H1 (cell line): ENCODE data around the gene RSPO3. TPM values are rescaled to one million over a fixed set of nuclear protein-coding genes. Genes with fewer than 3 reads are reported as not detected.

Experiments used
- CTCF ChIA-PET: fragments of 300-600 bp; sonication (Branson Sonifier 250); formaldehyde crosslinking; loops from one replicate; lab custom pipeline; 2021; ENCODE audit not compliant: partially characterized antibody; lab: Charles Lee
- POLR2A ChIA-PET: fragments of 300-600 bp; sonication (Branson Sonifier 250); formaldehyde crosslinking; loops from one replicate; lab custom pipeline; 2021; ENCODE audit warnings: inconsistent platforms; ENCODE audit not compliant: partially characterized antibody; lab: Charles Lee
- DNase-seq, 2 experiments: peaks; one replicate each; pipeline versions ENCODE4 v3.0.0 to v3.0.0-alpha.2; 2010 to 2022; ENCODE audit warnings: low spot score in 2 of 2, low read depth in 1 of 2, mixed read lengths in 1 of 2
- FAIRE-seq: peaks from 2 replicates; lab custom pipeline; 2011; peaks lifted over from hg19 to GRCh38; lab: Jason Lieb, UNC
- H2AFZ ChIP-seq: 2 replicates; pipeline ENCODE4 v1.8.1; 2012; ENCODE audit warnings: low read length, inconsistent platforms
- H2AK5ac ChIP-seq: 2 replicates; pipeline ENCODE4 v1.6.1; 2013; ENCODE audit warnings: low read depth, low read length
- H2BK120ac ChIP-seq: replicated peaks from 2 replicates; pipeline ENCODE3; 2013; ENCODE audit warnings: low read depth, low read length, inconsistent platforms
- H2BK12ac ChIP-seq: 2 replicates; pipeline ENCODE4 v1.6.1; 2013; ENCODE audit warnings: low read depth, low read length
- H2BK15ac ChIP-seq: 2 replicates; pipeline ENCODE4 v1.6.1; 2013; ENCODE audit warnings: low read length
- H2BK20ac ChIP-seq: 2 replicates; pipeline ENCODE4 v1.6.1; 2013; ENCODE audit warnings: low read length
- H2BK5ac ChIP-seq: 2 replicates; pipeline ENCODE4 v1.6.1; 2013; ENCODE audit warnings: low read depth, low read length
- H3K14ac ChIP-seq: 2 replicates; pipeline ENCODE4 v1.6.1; 2013; ENCODE audit warnings: inconsistent platforms; ENCODE audit not compliant: insufficient read length
- H3K18ac ChIP-seq: 2 replicates; pipeline ENCODE4 v1.6.1; 2013; ENCODE audit warnings: low read length; ENCODE audit errors: extremely low read depth
- H3K23ac ChIP-seq: 2 replicates; pipeline ENCODE4 v1.6.1; 2013; ENCODE audit warnings: inconsistent platforms; ENCODE audit not compliant: insufficient read length
- H3K23me2 ChIP-seq: 2 replicates; pipeline ENCODE4 v1.6.1; 2013; ENCODE audit warnings: low read depth, low read length
- H3K27ac ChIP-seq: 2 replicates; pipeline ENCODE4 v1.6.1; 2011; ENCODE audit warnings: low read depth, low read length, inconsistent platforms
- H3K27me3 ChIP-seq, 4 experiments: replicated peaks in 1 of 4; 1 replicate in 1 of 4; 2 replicates in 3 of 4; pipeline versions ENCODE4 v1.6.1 to v1.8.1; 2011 to 2013; ENCODE audit warnings: low read length in 3 of 4, mild to moderate bottlenecking in 3 of 4, inconsistent platforms in 2 of 4, mixed read lengths in 2 of 4, moderate library complexity in 1 of 4; ENCODE audit not compliant: control insufficient read depth in 3 of 4, insufficient read depth in 3 of 4; ENCODE audit errors: extremely low read depth in 1 of 4
- H3K36me3 ChIP-seq, 4 experiments: 2 replicates each; pipeline versions ENCODE4 v1.6.1 to v1.8.1; 2011 to 2013; ENCODE audit warnings: mild to moderate bottlenecking in 4 of 4, low read length in 3 of 4, moderate library complexity in 2 of 4, control low read depth in 1 of 4, inconsistent platforms in 1 of 4; ENCODE audit not compliant: insufficient read depth in 4 of 4, control insufficient read depth in 2 of 4
- H3K4ac ChIP-seq: replicated peaks from 2 replicates; pipeline ENCODE3; 2013; ENCODE audit warnings: low read length, low read depth, mixed read lengths, inconsistent platforms; ENCODE audit not compliant: insufficient read length
- H3K4me1 ChIP-seq, 4 experiments: replicated peaks in 1 of 4; 1 replicate in 1 of 4; 2 replicates in 3 of 4; pipeline versions ENCODE4 v1.6.1 to v1.8.1; 2011 to 2013; ENCODE audit warnings: low read length in 3 of 4, inconsistent platforms in 2 of 4, mixed read lengths in 1 of 4; ENCODE audit not compliant: insufficient read depth in 4 of 4, control insufficient read depth in 3 of 4
- H3K4me2 ChIP-seq, 2 experiments: 2 replicates each; pipeline versions ENCODE4 v1.6.1 to v1.8.1; 2011 to 2013; ENCODE audit warnings: low read depth in 2 of 2, low read length in 2 of 2, control low read depth in 1 of 2, inconsistent platforms in 1 of 2, mild to moderate bottlenecking in 1 of 2; ENCODE audit not compliant: insufficient read depth in 1 of 2
- H3K4me3 ChIP-seq, 4 experiments: fragments of 200-600, 300-600 bp in 1 of 4; sonication (generic), shearing (Covaris generic), sonication (Bioruptor Twin) in 1 of 4; 2 replicates each; pipeline versions ENCODE4 v1.5.1 to v1.8.1; 2011 to 2016; ENCODE audit warnings: low read length in 4 of 4, low read depth in 3 of 4, control low read depth in 2 of 4, inconsistent platforms in 2 of 4, mild to moderate bottlenecking in 2 of 4, mixed read lengths in 1 of 4, moderate library complexity in 1 of 4; ENCODE audit not compliant: insufficient read depth in 2 of 4; ENCODE audit errors: extremely low read depth in 1 of 4
- H3K56ac ChIP-seq: replicated peaks from 2 replicates; pipeline ENCODE3; 2013; ENCODE audit warnings: low read depth, mild to moderate bottlenecking, mixed read lengths, low read length, inconsistent platforms; ENCODE audit not compliant: insufficient read length
- H3K79me1 ChIP-seq: 2 replicates; pipeline ENCODE4 v1.6.1; 2013; ENCODE audit warnings: low read depth, low read length, control low read depth
- H3K79me2 ChIP-seq, 2 experiments: 2 replicates each; pipeline versions ENCODE4 v1.6.1 to v1.8.1; 2012 to 2013; ENCODE audit warnings: low read length in 2 of 2, mild to moderate bottlenecking in 2 of 2, inconsistent platforms in 1 of 2; ENCODE audit not compliant: insufficient read depth in 2 of 2, control insufficient read depth in 1 of 2
- H3K9ac ChIP-seq, 4 experiments: replicated peaks in 1 of 4; 1 replicate in 1 of 4; 2 replicates in 3 of 4; pipeline versions ENCODE4 v1.6.1 to v1.8.1; 2011 to 2013; ENCODE audit warnings: low read depth in 3 of 4, low read length in 3 of 4, control low read depth in 2 of 4, mild to moderate bottlenecking in 2 of 4, moderate library complexity in 2 of 4, inconsistent platforms in 1 of 4; ENCODE audit errors: extremely low read depth in 1 of 4
- H3K9me3 ChIP-seq, 2 experiments: 2 replicates each; pipeline versions ENCODE4 v1.6.1 to v1.8.1; 2012 to 2013; ENCODE audit warnings: mild to moderate bottlenecking in 2 of 2, moderate library complexity in 2 of 2, control low read depth in 1 of 2, inconsistent platforms in 1 of 2, low read depth in 1 of 2, low read length in 1 of 2, mixed read lengths in 1 of 2; ENCODE audit not compliant: insufficient read depth in 2 of 2
- H4K20me1 ChIP-seq, 2 experiments: replicated peaks in 1 of 2; 2 replicates each; pipeline versions ENCODE3 to v1.8.1; 2011 to 2013; ENCODE audit warnings: inconsistent platforms in 2 of 2, low read length in 2 of 2, mild to moderate bottlenecking in 1 of 2; ENCODE audit not compliant: insufficient read depth in 2 of 2, control insufficient read depth in 1 of 2
- H4K5ac ChIP-seq: 2 replicates; pipeline ENCODE4 v1.6.1; 2013; ENCODE audit warnings: low read length, low read depth, mixed read lengths, inconsistent platforms; ENCODE audit not compliant: insufficient read length
- H4K8ac ChIP-seq: 2 replicates; pipeline ENCODE4 v1.8.0; 2013; ENCODE audit warnings: mild to moderate bottlenecking, moderate library complexity, low read length, inconsistent platforms; ENCODE audit not compliant: insufficient read depth; ENCODE audit errors: extremely low read depth
- H4K91ac ChIP-seq: replicated peaks from 2 replicates; pipeline ENCODE3; 2013; ENCODE audit warnings: low read length, mixed read lengths, inconsistent platforms; ENCODE audit not compliant: insufficient read length
- ATF3 ChIP-seq: IDR thresholded peaks from 2 replicates; pipeline ENCODE4 v1.6.1; 2011; ENCODE audit warnings: low read depth, mild to moderate bottlenecking, low read length; ENCODE audit not compliant: insufficient read depth
- BCL11A ChIP-seq, 2 experiments: IDR thresholded peaks; one replicate each; pipeline ENCODE4 v1.6.1; 2011; ENCODE audit warnings: low read depth in 2 of 2, low read length in 2 of 2, mild to moderate bottlenecking in 2 of 2
- GABPA ChIP-seq: IDR thresholded peaks from 2 replicates; pipeline ENCODE4 v1.6.1; 2011; ENCODE audit warnings: mild to moderate bottlenecking, low read length, moderate library complexity, borderline replicate concordance; ENCODE audit not compliant: insufficient read depth
- HDAC6 ChIP-seq: IDR thresholded peaks from one replicate; pipeline ENCODE4 v1.7.1; 2012; ENCODE audit warnings: low read depth, mild to moderate bottlenecking, inconsistent platforms, low read length, moderate library complexity
- JUN ChIP-seq: IDR thresholded peaks from 2 replicates; pipeline ENCODE4 v1.6.1; 2011; ENCODE audit warnings: low read depth, mild to moderate bottlenecking, improper control_type of control experiment, low read length
- KDM4A ChIP-seq: IDR thresholded peaks from one replicate; pipeline ENCODE4 v1.7.1; 2012; ENCODE audit warnings: low read depth, mild to moderate bottlenecking, moderate library complexity, low read length, inconsistent platforms; ENCODE audit not compliant: severe bottlenecking
- RFX5 ChIP-seq: IDR thresholded peaks from 2 replicates; pipeline ENCODE4 v1.6.1; 2011; ENCODE audit warnings: low read depth, low read length, improper control_type of control experiment, borderline replicate concordance
- SAP30 ChIP-seq: fragments of 300-600 bp; sonication (generic); IDR thresholded peaks from 2 replicates; pipeline ENCODE4 v1.7.1; 2012; ENCODE audit warnings: low read length, moderate library complexity, mild to moderate bottlenecking, inconsistent platforms; ENCODE audit not compliant: insufficient read depth, insufficient replicate concordance
- SIRT6 ChIP-seq: IDR thresholded peaks from one replicate; pipeline ENCODE4 v1.7.1; 2012; ENCODE audit warnings: low read length, inconsistent platforms
- WGBS, 2 experiments: shearing (Covaris generic) in 1 of 2; methylation state at CpG; one replicate each; pipeline versions ENCODE4 v1.1.6 to v1.1.7; 2013 to 2015; ENCODE audit warnings: low lambda C conversion rate in 2 of 2, mixed read lengths in 2 of 2, inconsistent platforms in 1 of 2, low coverage in 1 of 2, missing lambda C conversion rate in 1 of 2; ENCODE audit not compliant: insufficient replicate concordance in 2 of 2, insufficient coverage in 1 of 2, insufficient read length in 1 of 2; ENCODE audit errors: extremely low coverage in 1 of 2, missing lambda C conversion rate in 1 of 2; 5-methylcytosine and 5-hydroxymethylcytosine counted together
- polyA plus RNA-seq, 7 experiments: library from polyadenylated mRNA; depleted of rRNA in 3 of 7; stranded (reverse) in 5 of 7; unstranded in 2 of 7; fragments of >200 nt in 5 of 7; fragments of 200-250 nt in 2 of 7; gene quantifications; 1 replicate in 5 of 7; 2 replicates in 1 of 7; 4 replicates in 1 of 7; pipeline versions ENCODE4 v1.2.1 to v1.2.3, GENCODE V29; 2011 to 2013; ENCODE audit warnings: missing spikeins in 2 of 7, mixed read lengths in 2 of 7
- total RNA-seq: library from RNA; stranded (reverse); fragmentation: NEBNext Ultra II Directional; extraction: Animal tissue kit (Norgen Biotek cat#: 25700); gene quantifications from 2 replicates; pipeline ENCODE4 v1.2.1, GENCODE V29; 2021

Gene RSPO3
- total and polyA plus RNA-seq, 2 of the 8 experiments (the other 6 are each of a cell fraction or from before 2014, with no cell fraction given) = not detected

GRCh38 chr6:127078669-127079068, 39.8 kb upstream of the RSPO3 start:
- no peaks in the 10 kb centered on the region for H3K9me3 ChIP-seq
- peaks cover 0 to 3% (median 0%) of the 10 kb centered on the region in 4 experiments; a peak in 1 of 7 replicates for H3K4me1 ChIP-seq
- no peaks in the 10 kb centered on the region for H3K79me2 ChIP-seq
- H2BK15ac ChIP-seq = no peak overlapping the region
- no peaks in the 10 kb centered on the region for H3K23me2 ChIP-seq
- H3K27ac ChIP-seq = no peak overlapping the region
- H3K18ac ChIP-seq = no peak overlapping the region
- no peak overlapping the region for H3K9ac ChIP-seq
- no peak overlapping the region for H4K5ac ChIP-seq
- no peak for DNase-seq
- H4K20me1 ChIP-seq = no peaks in the 10 kb centered on the region
- CTCF ChIA-PET = no interaction called here
- no peak overlapping the region for H4K8ac ChIP-seq
- no peak overlapping the region for H3K4me2 ChIP-seq
- no peak overlapping the region for H2BK20ac ChIP-seq
- TF ChIP-seq SIRT6 (no peak), BCL11A (IDR thresholded peaks at IDR 0.05; ENCODE audit: low read depth in 2 of 2, low read length in 2 of 2) (no peak), JUN (no peak), ATF3 (no peak), RFX5 (no peak), KDM4A (no peak), HDAC6 (no peak), SAP30 (no peak), GABPA (no peak)
- TF ChIP-seq, all 59 proteins: peak for 0
- H3K36me3 ChIP-seq = no peaks in the 10 kb centered on the region
- 90% methylated on average over 5 of the region's 5 CpGs; no CpG with 5 or more reads in 1 of the 2 experiments for WGBS, 2 experiments
- no peak for FAIRE-seq
- H2BK12ac ChIP-seq = no peak overlapping the region
- no peak overlapping the region for H3K4me3 ChIP-seq
- H2AFZ ChIP-seq = no peak overlapping the region
- H2BK120ac ChIP-seq = no peak overlapping the region
- no peak overlapping the region for H3K23ac ChIP-seq
- H3K14ac ChIP-seq = no peak overlapping the region
- no peaks in the 10 kb centered on the region for H3K27me3 ChIP-seq
- H3K79me1 ChIP-seq = no peaks in the 10 kb centered on the region
- POLR2A ChIA-PET = no interaction called here
- H2BK5ac ChIP-seq = no peak overlapping the region
- no peak overlapping the region for H3K56ac ChIP-seq
- H2AK5ac ChIP-seq = no peak overlapping the region
- no peak overlapping the region for H4K91ac ChIP-seq
- no peak overlapping the region for H3K4ac ChIP-seq
